Activated CD4-positive, alpha-beta T cell treated with anti-CD3 and anti-CD28 coated beads, Interleukin-2, amount 10 ng/mL, durations not matched to agents 7 days and 5 days (primary cell): ENCODE measurements around the gene FAM163A. TPM values are rescaled to one million over a fixed set of nuclear protein-coding genes. Genes with fewer than 3 reads are reported as not detected.
"Not testable (repeated sequence)": the region's sequence is repeated elsewhere in the genome, so short reads cannot be mapped to it uniquely, and the experiment has no call there.

Experiments used
- CTCF ChIA-PET: fragments of 350-600 bp; sonication (Branson Sonifier 250); formaldehyde crosslinking; loops from one replicate; lab custom pipeline; 2021; ENCODE audit warnings: antibody characterized with exemption; lab: Charles Lee
- POLR2A ChIA-PET: fragments of 350-600 bp; sonication (Branson Sonifier 250); formaldehyde crosslinking; loops from one replicate; lab custom pipeline; 2021; ENCODE audit warnings: antibody characterized with exemption; lab: Charles Lee
- DNase-seq: peaks from one replicate; pipeline ENCODE4 v3.0.0-alpha.2; 2020
- H3K27ac Mint-ChIP-seq: one replicate; pipeline ENCODE4 v1.8.0; 2021; ENCODE audit warnings: mild to moderate bottlenecking, moderate library complexity, mixed read lengths
- H3K27me3 Mint-ChIP-seq: one replicate; pipeline ENCODE4 v1.8.0; 2021; ENCODE audit warnings: mixed read lengths
- H3K36me3 Mint-ChIP-seq: one replicate; pipeline ENCODE4 v1.8.0; 2021; ENCODE audit warnings: low read depth, mixed read lengths
- H3K4me1 Mint-ChIP-seq: one replicate; pipeline ENCODE4 v1.8.0; 2021; ENCODE audit warnings: mixed read lengths
- H3K4me3 Mint-ChIP-seq: one replicate; pipeline ENCODE4 v1.8.0; 2021; ENCODE audit warnings: mild to moderate bottlenecking, moderate library complexity, mixed read lengths
- H3K9me3 Mint-ChIP-seq: one replicate; pipeline ENCODE4 v1.8.0; 2021; ENCODE audit warnings: mixed read lengths
- total RNA-seq, 2 experiments: library from RNA; stranded (reverse); gene quantifications; one replicate each; pipeline ENCODE4 v1.2.3, GENCODE V29; 2021

FAM163A gene
- not detected for total RNA-seq

- DNase-seq: no peak
- ChIA-PET CTCF (no interaction called here), POLR2A (no interaction called here)
- Mint-ChIP-seq H3K4me1 (peaks cover 7% of the 10 kb centered on the region), H3K27ac (peak within 1 kb of the TSS; percentile 37), H3K27me3 (peaks cover 78% of the 10 kb centered on the region), H3K9me3 (no peaks in the 10 kb centered on the region), H3K36me3 (no peaks in the 10 kb centered on the region), H3K4me3 (peak within 1 kb of the TSS; percentile 17)
Observed at GRCh38 chr1:179742717-179743678, at the start of gene FAM163A. FAM163A (plus strand) TSS chr1:179743291; CDS start chr1:179813098, 69,807 bp downstream.

GRCh38 chr1:179694530-179694929 is 48.6 kb upstream of the FAM163A start:
- H3K9me3 Mint-ChIP-seq, H3K27ac Mint-ChIP-seq, CTCF ChIA-PET, H3K4me1 Mint-ChIP-seq, DNase-seq, H3K36me3 Mint-ChIP-seq, POLR2A ChIA-PET, H3K4me3 Mint-ChIP-seq: not testable (repeated sequence)
- peaks cover 25% of the 10 kb centered on the region for H3K27me3 Mint-ChIP-seq

GRCh38 chr1:179702946-179703539 is 40.0 kb upstream of the FAM163A start:
- ChIA-PET POLR2A (no interaction called here), CTCF (interaction anchor here (0.6 to 15.5 kb wide), 3 partner anchors 25 to 107 kb away, joined by 3 to 162 read pairs (median 3); no protein-coding TSS in a partner anchor)
- Mint-ChIP-seq H3K36me3 (no peaks in the 10 kb centered on the region), H3K4me3 (no peak overlapping the region), H3K4me1 (no peaks in the 10 kb centered on the region), H3K27ac (no peak overlapping the region), H3K9me3 (no peaks in the 10 kb centered on the region), H3K27me3 (peaks cover 12% of the 10 kb centered on the region)
- DNase-seq: no peak

- H3K27ac Mint-ChIP-seq: no peak overlapping the region
- ChIA-PET POLR2A (no interaction called here), CTCF (interaction anchor here (0.6 to 15.5 kb wide), 12 partner anchors 23 to 734 kb away, joined by 3 to 162 read pairs (median 3); no protein-coding TSS in a partner anchor)
- no peaks in the 10 kb centered on the region for H3K9me3 Mint-ChIP-seq
- H3K27me3 Mint-ChIP-seq: peaks cover 3% of the 10 kb centered on the region
- H3K4me1 Mint-ChIP-seq: peaks cover 4% of the 10 kb centered on the region
- DNase-seq: peak; percentile 74
- H3K36me3 Mint-ChIP-seq: no peaks in the 10 kb centered on the region
- H3K4me3 Mint-ChIP-seq: no peak overlapping the region
Observed at GRCh38 chr1:179706339-179706941, 36.7 kb upstream of the FAM163A start.

GRCh38 chr1:179707406-179707805 is 35.7 kb upstream of the FAM163A start:
- CTCF ChIA-PET: interaction anchor here (15.5 kb wide), 1 partner anchor 103 kb away, joined by 162 read pairs; no protein-coding TSS in a partner anchor
- peaks cover 4% of the 10 kb centered on the region for H3K4me1 Mint-ChIP-seq
- no peak for DNase-seq
- no peaks in the 10 kb centered on the region for H3K9me3 Mint-ChIP-seq
- H3K27ac Mint-ChIP-seq: no peak overlapping the region
- no peak overlapping the region for H3K4me3 Mint-ChIP-seq
- POLR2A ChIA-PET: no interaction called here
- peaks cover 6% of the 10 kb centered on the region for H3K27me3 Mint-ChIP-seq
- H3K36me3 Mint-ChIP-seq: no peaks in the 10 kb centered on the region

- Mint-ChIP-seq H3K36me3 (no peaks in the 10 kb centered on the region), H3K4me3 (no peak overlapping the region), H3K27me3 (peaks cover 4% of the 10 kb centered on the region), H3K27ac (no peak overlapping the region), H3K9me3 (peaks cover 7% of the 10 kb centered on the region), H3K4me1 (peaks cover 4% of the 10 kb centered on the region)
- CTCF ChIA-PET: interaction anchor here (2.2 to 15.5 kb wide), 2 partner anchors 11 to 102 kb away, joined by 6 to 162 read pairs; no protein-coding TSS in a partner anchor
- POLR2A ChIA-PET: no interaction called here
- DNase-seq: no peak
Observed at GRCh38 chr1:179708434-179709195, 34.5 kb upstream of the FAM163A start.

- no peak for DNase-seq
- CTCF ChIA-PET: interaction anchor here (1.3 to 15.5 kb wide), 3 partner anchors 9 to 100 kb away, joined by 4 to 162 read pairs (median 6); no protein-coding TSS in a partner anchor
Observed at GRCh38 chr1:179709841-179710329, 33.2 kb upstream of the FAM163A start.

GRCh38 chr1:179714159-179714558 is 28.9 kb upstream of the FAM163A start:
- CTCF ChIA-PET: no interaction called here
- POLR2A ChIA-PET: no interaction called here
- Mint-ChIP-seq H3K4me3 (no peak overlapping the region), H3K4me1 (peaks cover 4% of the 10 kb centered on the region), H3K36me3 (peaks cover 6% of the 10 kb centered on the region), H3K27me3 (peaks cover 4% of the 10 kb centered on the region), H3K9me3 (peaks cover 42% of the 10 kb centered on the region), H3K27ac (no peak overlapping the region)
- no peak for DNase-seq

More at GRCh38 chr1:179709841-179710329, 33.2 kb upstream of the FAM163A start:
- POLR2A ChIA-PET: interaction anchor here (0.6 kb wide), 1 partner anchor 170 kb away, joined by 5 read pairs; no protein-coding TSS in a partner anchor
- H3K4me3 Mint-ChIP-seq: no peak overlapping the region
- H3K27ac Mint-ChIP-seq: no peak overlapping the region
- peaks cover 4% of the 10 kb centered on the region for H3K4me1 Mint-ChIP-seq
- H3K9me3 Mint-ChIP-seq: peaks cover 16% of the 10 kb centered on the region
- H3K27me3 Mint-ChIP-seq: peaks cover 4% of the 10 kb centered on the region
- peaks cover 3% of the 10 kb centered on the region for H3K36me3 Mint-ChIP-seq

- peaks cover 3% of the 10 kb centered on the region for H3K4me1 Mint-ChIP-seq
- CTCF ChIA-PET: interaction anchor here (0.9 kb wide), 1 partner anchor 23 kb away, joined by 3 read pairs; no protein-coding TSS in a partner anchor
- no peak overlapping the region for H3K27ac Mint-ChIP-seq
- H3K9me3 Mint-ChIP-seq: peaks cover 47% of the 10 kb centered on the region
- no peak for DNase-seq
- H3K27me3 Mint-ChIP-seq: peaks cover 4% of the 10 kb centered on the region
- H3K36me3 Mint-ChIP-seq: peaks cover 6% of the 10 kb centered on the region
- no peak overlapping the region for H3K4me3 Mint-ChIP-seq
- POLR2A ChIA-PET: no interaction called here
Observed at GRCh38 chr1:179714623-179715022, 28.5 kb upstream of the FAM163A start.

GRCh38 chr1:179719272-179719671 is 23.8 kb upstream of the FAM163A start:
- no peak for DNase-seq
- Mint-ChIP-seq H3K27me3 (no peaks in the 10 kb centered on the region), H3K4me1 (no peaks in the 10 kb centered on the region), H3K27ac (no peak overlapping the region), H3K4me3 (no peak overlapping the region), H3K9me3 (peaks cover 49% of the 10 kb centered on the region), H3K36me3 (peaks cover 3% of the 10 kb centered on the region)
- POLR2A ChIA-PET: no interaction called here
- CTCF ChIA-PET: interaction anchor here (1.5 to 2.2 kb wide), 2 partner anchors 10 to 90 kb away, joined by 6 read pairs; no protein-coding TSS in a partner anchor

- Mint-ChIP-seq H3K9me3 (no peaks in the 10 kb centered on the region), H3K36me3 (no peaks in the 10 kb centered on the region), H3K27me3 (peaks cover 19% of the 10 kb centered on the region), H3K4me3 (no peak overlapping the region), H3K27ac (no peak overlapping the region), H3K4me1 (no peaks in the 10 kb centered on the region)
- POLR2A ChIA-PET: no interaction called here
- CTCF ChIA-PET: interaction anchor here (2.9 kb wide), 1 partner anchor 86 kb away, joined by 7 read pairs; no protein-coding TSS in a partner anchor
- no peak for DNase-seq
Observed at GRCh38 chr1:179728271-179728670, 14.8 kb upstream of the FAM163A start.
